Activated CD4-positive, alpha-beta T cell treated with anti-CD3 and anti-CD28 coated beads, Interleukin-2, amount 50 U/mL, for 16 hours (primary cell): ENCODE measurements around the gene DOK5.

ENCODE experiments used
- DNase-seq: peaks from one replicate; pipeline ENCODE4 v3.0.0-alpha.2; 2020

Gene DOK5

DNA sequence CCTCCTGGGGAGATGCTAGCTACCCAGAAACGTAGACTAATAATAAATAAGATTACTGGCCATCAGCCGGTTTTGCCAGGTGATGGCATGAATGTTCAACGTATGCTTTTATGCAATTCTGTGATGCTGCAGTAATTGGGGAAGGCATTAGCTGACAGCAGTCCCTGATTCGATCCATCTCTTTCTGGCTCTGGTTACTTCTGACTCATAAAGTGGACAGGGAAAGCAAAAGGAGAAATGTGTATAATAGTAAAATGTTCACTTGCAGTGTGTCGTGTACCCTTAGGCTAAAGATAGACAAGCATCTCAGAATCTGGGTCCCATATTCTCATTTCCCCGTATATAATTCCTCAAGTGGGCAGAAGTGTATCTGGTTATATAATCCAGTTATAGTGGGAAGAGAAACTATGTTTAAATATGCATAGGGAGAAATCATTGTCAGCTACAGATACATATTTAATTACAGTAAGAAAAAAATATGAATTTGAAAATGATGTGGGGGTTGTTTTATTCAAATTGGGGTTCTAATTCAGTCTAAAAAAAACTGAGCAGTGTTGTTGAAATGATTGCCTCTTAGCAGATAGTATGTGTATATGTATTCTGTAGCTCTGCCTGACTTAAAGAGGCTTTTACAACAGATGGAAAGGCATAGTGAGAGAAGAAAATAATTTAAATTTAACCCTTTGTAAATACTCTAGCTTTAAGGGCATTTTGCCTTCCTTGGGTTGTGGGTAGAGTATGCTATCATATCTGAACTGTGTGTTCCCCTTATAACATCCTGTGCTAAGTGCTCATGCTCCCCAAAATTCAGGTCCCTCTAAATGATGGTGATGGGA, 40.6 kb downstream of the DOK5 start:
- DNase-seq: no peak

GRCh38 chr20:54517241-54517975, 42.0 kb downstream of the DOK5 start:
- no peak for DNase-seq

GRCh38 chr20:54524849-54525248, 49.5 kb downstream of the DOK5 start:
- no peak for DNase-seq

GRCh38 chr20:54525916-54526590, 50.7 kb downstream of the DOK5 start:
- DNase-seq: no peak

DNA sequence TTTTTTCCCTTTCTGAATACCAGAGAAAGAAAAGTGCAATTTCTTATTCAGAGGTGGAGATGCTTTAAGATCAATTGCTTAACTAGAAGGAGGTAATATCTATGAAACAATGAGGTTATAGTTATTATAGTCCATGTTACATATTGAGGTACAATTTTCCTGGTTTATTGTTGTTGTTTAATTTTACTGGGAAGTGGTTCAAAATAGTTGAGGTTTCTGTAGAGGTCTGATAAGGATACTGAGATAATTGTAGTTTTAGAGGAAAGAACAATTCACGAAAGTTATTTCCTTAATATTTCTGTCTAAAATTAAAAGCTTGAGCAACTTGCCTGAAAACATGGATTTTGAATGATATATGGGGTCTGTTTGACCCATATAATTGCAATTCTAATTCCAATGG, 51.4 kb downstream of the DOK5 start:
- no peak for DNase-seq

- DNase-seq: no peak
Observed at GRCh38 chr20:54532573-54532972, 57.2 kb downstream of the DOK5 start.

DNA sequence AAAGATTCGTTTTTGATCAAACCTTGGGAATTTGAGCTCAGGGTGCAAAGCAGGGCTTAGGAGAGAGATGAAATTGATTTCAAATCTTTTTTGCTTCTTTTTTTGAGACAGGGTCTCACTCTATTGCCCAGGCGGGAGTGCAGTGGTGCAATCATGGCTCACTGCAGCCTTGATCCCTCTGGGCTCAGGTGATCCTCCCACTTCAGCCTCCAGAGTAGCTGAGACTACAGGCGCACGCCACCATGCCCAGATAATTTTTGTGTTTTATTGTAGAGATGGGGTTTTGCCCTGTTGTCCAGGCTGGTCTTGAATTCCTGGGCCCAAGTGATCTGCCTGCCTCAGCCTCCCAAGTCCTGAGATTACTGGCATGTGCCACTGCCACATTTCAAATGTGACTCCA, 58.7 kb downstream of the DOK5 start:
- DNase-seq: no peak

GRCh38 chr20:54535033-54535432, 59.6 kb downstream of the DOK5 start:
- DNase-seq: no peak

DNA sequence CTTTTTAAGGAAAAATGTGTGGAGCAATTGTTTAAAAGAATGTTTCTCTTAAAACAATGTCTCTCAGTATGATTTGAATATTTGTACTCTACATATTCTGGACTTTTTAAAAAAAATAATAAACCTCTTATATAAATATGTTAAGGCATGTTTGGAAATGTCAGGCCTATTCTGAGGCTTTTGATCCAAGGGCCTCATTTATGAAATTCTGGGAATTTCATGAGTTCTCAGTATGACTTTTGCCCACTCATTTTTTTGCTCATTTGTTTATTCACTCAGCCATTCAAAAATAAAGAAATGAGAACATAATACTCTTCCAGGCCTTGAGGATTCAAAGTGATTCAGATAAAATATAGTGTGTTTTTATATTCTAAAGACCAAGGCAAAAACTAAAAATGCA, 60.4 kb downstream of the DOK5 start:
- DNase-seq: no peak

- no peak for DNase-seq
Observed at GRCh38 chr20:54539521-54540046, 64.2 kb downstream of the DOK5 start.

GRCh38 chr20:54543369-54543768, 68.0 kb downstream of the DOK5 start:
- DNase-seq: no peak

DNA sequence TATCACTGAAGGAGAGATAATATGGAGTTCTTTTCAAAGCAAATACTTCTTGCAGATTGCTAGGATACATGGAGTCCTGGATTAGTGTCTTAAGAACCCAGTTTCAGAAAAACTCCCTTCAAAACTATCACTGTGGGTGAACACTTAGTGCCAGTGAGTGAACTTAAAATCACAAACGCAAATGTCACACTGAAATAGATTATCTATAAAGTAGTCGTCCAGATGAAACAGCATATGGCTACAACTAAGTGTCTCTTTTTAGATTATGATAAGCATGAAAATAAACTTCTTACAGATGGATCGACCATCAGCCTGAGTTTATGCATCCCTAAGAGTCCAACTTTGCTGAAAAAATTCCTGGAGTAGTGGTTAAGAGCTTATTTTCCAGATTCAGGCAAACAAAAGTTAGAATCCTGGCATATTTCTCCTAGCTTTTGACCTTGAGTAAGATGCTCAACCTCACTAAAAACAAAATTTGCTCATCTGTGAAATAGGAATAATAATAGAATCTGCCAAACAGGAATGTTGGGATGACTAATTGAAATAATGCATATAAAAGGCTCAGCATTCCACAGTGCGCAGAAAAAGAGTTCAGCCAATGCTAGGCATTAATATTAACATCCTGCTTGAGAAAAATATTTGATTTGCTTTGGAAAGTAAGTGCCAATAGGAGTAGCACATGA, 70.4 kb downstream of the DOK5 start:
- DNase-seq: no peak

- DNase-seq: no peak
Observed at GRCh38 chr20:54548849-54549248, 73.5 kb downstream of the DOK5 start.

DNA sequence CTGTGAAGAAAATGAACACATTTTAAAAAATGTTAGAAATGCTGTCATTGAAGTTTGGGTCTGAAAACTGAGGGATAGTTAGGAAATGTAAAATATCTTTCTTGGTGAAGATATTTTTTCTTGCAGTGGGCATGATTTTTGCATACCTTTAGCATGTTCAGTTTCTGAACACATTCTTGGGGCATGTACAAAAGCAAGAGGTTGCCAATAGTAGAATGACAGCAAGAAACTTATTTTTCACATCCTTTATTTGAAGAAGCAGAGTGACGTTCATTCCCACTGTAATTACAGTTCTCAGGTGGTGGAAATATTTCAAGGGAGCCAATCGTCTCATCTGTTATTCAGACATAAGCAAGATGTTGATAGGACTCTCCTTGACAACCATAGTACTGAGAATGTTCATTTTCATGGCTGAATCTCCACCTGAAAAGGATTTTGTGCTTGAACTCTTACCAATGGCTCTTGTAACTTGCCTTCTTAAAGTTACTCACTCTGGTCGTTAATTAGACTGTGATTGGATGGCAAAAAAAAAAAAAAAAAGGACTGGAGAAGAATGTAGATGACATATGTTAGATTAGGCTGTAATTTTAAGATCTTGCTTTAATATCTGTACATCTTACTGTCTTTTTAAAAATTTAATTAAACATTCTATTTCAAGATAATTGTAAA, 74.4 kb downstream of the DOK5 start:
- no peak for DNase-seq

- DNase-seq: peak; percentile 2
Observed at GRCh38 chr20:54550776-54551396, 75.5 kb downstream of the DOK5 start.

DNA sequence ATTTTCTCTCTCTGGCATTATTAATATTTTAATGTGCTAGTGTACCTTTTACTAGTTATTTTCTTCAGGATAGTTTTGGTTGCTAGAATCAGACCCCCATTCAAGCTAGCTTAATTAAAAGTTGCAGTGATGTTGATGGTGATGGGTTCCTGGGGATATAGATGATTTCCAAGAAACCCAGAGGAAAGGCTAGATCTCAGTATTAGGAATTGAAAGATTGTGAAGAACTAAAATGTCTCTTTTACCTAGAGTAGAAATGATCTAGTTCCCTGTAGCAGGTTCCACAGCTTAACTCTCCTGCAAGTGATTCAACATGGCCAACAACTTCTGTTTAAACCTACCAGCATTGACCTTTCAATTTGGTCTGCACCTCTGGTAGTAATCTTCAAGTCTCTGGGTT, 78.6 kb downstream of the DOK5 start:
- DNase-seq: no peak

- no peak for DNase-seq
Observed at GRCh38 chr20:54555150-54555549, 79.8 kb downstream of the DOK5 start.

DNA sequence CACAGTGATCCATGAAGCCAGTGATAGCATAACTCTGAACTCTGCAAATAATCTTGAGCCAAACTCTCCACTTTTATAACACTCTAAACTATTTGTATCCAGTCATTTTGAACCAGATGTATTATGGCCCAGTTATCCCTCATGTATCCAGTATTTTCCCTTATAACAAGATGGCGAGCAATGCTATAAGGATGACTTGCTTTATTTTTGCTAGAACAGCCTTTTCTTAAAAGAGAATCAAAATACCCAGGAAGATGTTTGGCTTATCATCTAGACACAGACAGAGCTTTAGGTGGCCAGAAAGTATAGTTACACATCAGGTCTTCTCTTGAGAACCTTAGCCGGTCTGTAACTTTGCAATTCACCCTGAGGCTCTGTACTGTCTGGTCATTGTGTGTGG, 81.0 kb downstream of the DOK5 start:
- no peak for DNase-seq

GRCh38 chr20:54557806-54558590, 82.6 kb downstream of the DOK5 start:
- DNase-seq: no peak

- DNase-seq: no peak
Observed at GRCh38 chr20:54559890-54560289, 84.5 kb downstream of the DOK5 start.

- DNase-seq: no peak
Observed at GRCh38 chr20:54560357-54560756, 85.0 kb downstream of the DOK5 start.
